ENCODE data around the gene ZGRF1.
"Not testable (repeated sequence)": the region's sequence is repeated elsewhere in the genome, so short reads cannot be mapped to it uniquely, and the experiment has no call there.

The ZGRF1 gene

GRCh38 chr4:112554271-112554670 lies 82.4 kb downstream of the ZGRF1 start:
- H3K9me3 ChIP-seq; DNase-seq (ENCODE audit: low spot score in 2 of 2); in situ Hi-C loops (cut with MboI; ENCODE audit: low sequenced_read_pairs); H3K4me1 ChIP-seq; H3K4me3 ChIP-seq; H3K27me3 ChIP-seq (ENCODE audit: low read depth); H3K36me3 ChIP-seq (replicated peaks): not testable (repeated sequence)

GRCh38 chr4:112552668-112553067 lies 84.0 kb downstream of the ZGRF1 start:
- Histone ChIP-seq H3K4me1 (no peaks in the 10 kb centered on the region), H3K4me3 (no peak overlapping the region), H3K36me3 (replicated peaks) (peaks cover 4% of the 10 kb centered on the region; the same call in 1 of the 2 replicates), H3K9me3 (no peaks in the 10 kb centered on the region), H3K27me3 (ENCODE audit: low read depth) (no peaks in the 10 kb centered on the region)
- DNase-seq (ENCODE audit: low spot score in 2 of 2), result no peak
- in situ Hi-C loops (cut with MboI; ENCODE audit: low sequenced_read_pairs), result no loop called here

GRCh38 chr4:112550728-112551127 lies 86.0 kb downstream of the ZGRF1 start:
- Histone ChIP-seq H3K4me3 (no peak overlapping the region), H3K9me3 (no peaks in the 10 kb centered on the region), H3K4me1 (peaks cover 13% of the 10 kb centered on the region), H3K36me3 (replicated peaks) (peaks cover 4% of the 10 kb centered on the region; the same call in 1 of the 2 replicates), H3K27me3 (ENCODE audit: low read depth) (no peaks in the 10 kb centered on the region)
- in situ Hi-C loops (cut with MboI; ENCODE audit: low sequenced_read_pairs), result no loop called here
- no peak for DNase-seq (ENCODE audit: low spot score in 2 of 2)

GRCh38 chr4:112546476-112546875 lies 90.2 kb downstream of the ZGRF1 start:
- no peaks in the 10 kb centered on the region for H3K27me3 ChIP-seq (ENCODE audit: low read depth)
- in situ Hi-C loops (cut with MboI; ENCODE audit: low sequenced_read_pairs), result loop anchor here (25.0 kb wide), 1 partner anchor 216 kb away; no protein-coding TSS in a partner anchor
- no peak overlapping the region for H3K4me3 ChIP-seq
- DNase-seq (ENCODE audit: low spot score in 2 of 2), result peak in 1 of 2 experiments; percentile 57
- peaks cover 13% of the 10 kb centered on the region for H3K4me1 ChIP-seq
- no peaks in the 10 kb centered on the region for H3K9me3 ChIP-seq
- H3K36me3 ChIP-seq (replicated peaks), result no peaks in the 10 kb centered on the region

GRCh38 chr4:112545346-112545745 lies 91.4 kb downstream of the ZGRF1 start:
- peaks cover 13% of the 10 kb centered on the region for H3K4me1 ChIP-seq
- in situ Hi-C loops (cut with MboI; ENCODE audit: low sequenced_read_pairs), result loop anchor here (25.0 kb wide), 1 partner anchor 217 kb away; no protein-coding TSS in a partner anchor
- DNase-seq (ENCODE audit: low spot score in 2 of 2), result no peak
- H3K27me3 ChIP-seq (ENCODE audit: low read depth), result no peaks in the 10 kb centered on the region
- no peaks in the 10 kb centered on the region for H3K36me3 ChIP-seq (replicated peaks)
- H3K9me3 ChIP-seq, result no peaks in the 10 kb centered on the region
- no peak overlapping the region for H3K4me3 ChIP-seq

GRCh38 chr4:112540695-112541094 lies 96.0 kb downstream of the ZGRF1 start:
- in situ Hi-C loops (cut with MboI; ENCODE audit: low sequenced_read_pairs), result loop anchor here (25.0 kb wide), 1 partner anchor 222 kb away; no protein-coding TSS in a partner anchor
- no peak overlapping the region for H3K4me3 ChIP-seq
- H3K4me1 ChIP-seq, result no peaks in the 10 kb centered on the region
- H3K27me3 ChIP-seq (ENCODE audit: low read depth), result no peaks in the 10 kb centered on the region
- H3K36me3 ChIP-seq (replicated peaks), result 0 out of 2 replicates have a peak, but pooled peaks cover 5% of the 10 kb centered on the region
- no peak for DNase-seq (ENCODE audit: low spot score in 2 of 2)
- H3K9me3 ChIP-seq, result no peaks in the 10 kb centered on the region

- H3K4me3 ChIP-seq, result no peak overlapping the region
- H3K36me3 ChIP-seq (replicated peaks), result 0 out of 2 replicates have a peak, but pooled peaks cover 5% of the 10 kb centered on the region
- no peak for DNase-seq (ENCODE audit: low spot score in 2 of 2)
- no peaks in the 10 kb centered on the region for H3K4me1 ChIP-seq
- H3K27me3 ChIP-seq (ENCODE audit: low read depth), result no peaks in the 10 kb centered on the region
- in situ Hi-C loops (cut with MboI; ENCODE audit: low sequenced_read_pairs), result loop anchor here (25.0 kb wide), 1 partner anchor 226 kb away; no protein-coding TSS in a partner anchor
- H3K9me3 ChIP-seq, result no peaks in the 10 kb centered on the region
These were observed 100.6 kb downstream of the ZGRF1 start for GRCh38 chr4:112536123-112536522.

GRCh38 chr4:112532267-112532666 lies 104.4 kb downstream of the ZGRF1 start:
- H3K36me3 ChIP-seq (replicated peaks), result no peaks in the 10 kb centered on the region
- H3K9me3 ChIP-seq, result no peaks in the 10 kb centered on the region
- in situ Hi-C loops (cut with MboI; ENCODE audit: low sequenced_read_pairs), result loop anchor here (25.0 kb wide), 1 partner anchor 230 kb away; no protein-coding TSS in a partner anchor
- H3K4me1 ChIP-seq, result no peaks in the 10 kb centered on the region
- no peaks in the 10 kb centered on the region for H3K27me3 ChIP-seq (ENCODE audit: low read depth)
- H3K4me3 ChIP-seq, result no peak overlapping the region
- no peak for DNase-seq (ENCODE audit: low spot score in 2 of 2)

GRCh38 chr4:112531146-112531545 lies 105.6 kb downstream of the ZGRF1 start:
- H3K27me3 ChIP-seq (ENCODE audit: low read depth), result no peaks in the 10 kb centered on the region
- no peaks in the 10 kb centered on the region for H3K36me3 ChIP-seq (replicated peaks)
- H3K4me1 ChIP-seq, result peaks cover 3% of the 10 kb centered on the region
- no peaks in the 10 kb centered on the region for H3K9me3 ChIP-seq
- no peak for DNase-seq (ENCODE audit: low spot score in 2 of 2)
- in situ Hi-C loops (cut with MboI; ENCODE audit: low sequenced_read_pairs), result loop anchor here (25.0 kb wide), 1 partner anchor 231 kb away; no protein-coding TSS in a partner anchor
- no peak overlapping the region for H3K4me3 ChIP-seq

GRCh38 chr4:112526061-112526460 lies 110.6 kb downstream of the ZGRF1 start:
- Histone ChIP-seq H3K36me3 (replicated peaks) (no peaks in the 10 kb centered on the region), H3K4me1 (peaks cover 31% of the 10 kb centered on the region), H3K9me3 (peaks cover 3% of the 10 kb centered on the region; the same call in 1 of the 2 replicates), H3K27me3 (ENCODE audit: low read depth) (no peaks in the 10 kb centered on the region), H3K4me3 (no peak overlapping the region)
- in situ Hi-C loops (cut with MboI; ENCODE audit: low sequenced_read_pairs), result loop anchor here (25.0 kb wide), 1 partner anchor 236 kb away; no protein-coding TSS in a partner anchor
- peak in 1 of 2 experiments; percentile 81 for DNase-seq (ENCODE audit: low spot score in 2 of 2)

- H3K36me3 ChIP-seq (replicated peaks), result no peaks in the 10 kb centered on the region
- H3K9me3 ChIP-seq, result peaks cover 3% of the 10 kb centered on the region
- H3K4me1 ChIP-seq, result peaks cover 34% of the 10 kb centered on the region
- in situ Hi-C loops (cut with MboI; ENCODE audit: low sequenced_read_pairs), result loop anchor here (5.0 kb wide), 2 partner anchors 77 to 192 kb away; no protein-coding TSS in a partner anchor
- peak overlapping the region; percentile 28 for H3K4me3 ChIP-seq
- no peaks in the 10 kb centered on the region for H3K27me3 ChIP-seq (ENCODE audit: low read depth)
- peak; percentile 81 to 94 for DNase-seq (ENCODE audit: low spot score in 2 of 2)
These were observed 112.8 kb downstream of the ZGRF1 start for GRCh38 chr4:112523764-112524505.

GRCh38 chr4:112523008-112523721 lies 113.5 kb downstream of the ZGRF1 start:
- in situ Hi-C loops (cut with MboI; ENCODE audit: low sequenced_read_pairs), result loop anchor here (5.0 kb wide), 2 partner anchors 76 to 191 kb away; no protein-coding TSS in a partner anchor
- Histone ChIP-seq H3K4me1 (peaks cover 42% of the 10 kb centered on the region), H3K4me3 (peak overlapping the region; percentile 28), H3K36me3 (replicated peaks) (no peaks in the 10 kb centered on the region), H3K9me3 (peaks cover 3% of the 10 kb centered on the region), H3K27me3 (ENCODE audit: low read depth) (peaks cover under 1% of the 10 kb centered on the region; the same call in 1 of the 2 replicates)
- DNase-seq (ENCODE audit: low spot score in 2 of 2), result peak; percentile 52 to 78

GRCh38 chr4:112522431-112522830 lies 114.3 kb downstream of the ZGRF1 start:
- peaks cover 47% of the 10 kb centered on the region for H3K4me1 ChIP-seq
- H3K36me3 ChIP-seq (replicated peaks); H3K4me3 ChIP-seq; H3K27me3 ChIP-seq (ENCODE audit: low read depth); H3K9me3 ChIP-seq; DNase-seq (ENCODE audit: low spot score in 2 of 2): not testable (repeated sequence)
- in situ Hi-C loops (cut with MboI; ENCODE audit: low sequenced_read_pairs), result loop anchor here (5.0 kb wide), 2 partner anchors 75 to 190 kb away; no protein-coding TSS in a partner anchor

Data from HAP-1 (cell line).